HG02623 (cell line): ENCODE data around the gene ELOVL5.

Experiments
- ATAC-seq: cut with Tn5 transposase; IDR thresholded peaks from one replicate; pipeline ENCODE4 v1.9.1; 2021; ENCODE audit warnings: moderate library complexity; ENCODE audit not compliant: unreplicated experiment

Gene ELOVL5

GRCh38 chr6:53280207-53280606 lies 68.5 kb downstream of the ELOVL5 start:
- ATAC-seq: no peak

GRCh38 chr6:53279293-53279692 lies 69.5 kb downstream of the ELOVL5 start:
- ATAC-seq: no peak

GRCh38 chr6:53273370-53273769 lies 75.4 kb downstream of the ELOVL5 start:
- no peak for ATAC-seq

- ATAC-seq: no peak
These were observed 78.9 kb downstream of the ELOVL5 start for GRCh38 chr6:53269827-53270226.

GRCh38 chr6:53268858-53269608 lies 79.7 kb downstream of the ELOVL5 start:
- ATAC-seq: no peak

GRCh38 chr6:53266553-53267090 lies 82.1 kb downstream of the ELOVL5 start:
- no peak for ATAC-seq

GRCh38 chr6:53264915-53265607 lies 83.7 kb downstream of the ELOVL5 start:
- no peak for ATAC-seq

GRCh38 chr6:53264337-53264736 lies 84.4 kb downstream of the ELOVL5 start:
- ATAC-seq: no peak

GRCh38 chr6:53263917-53264316 lies 84.8 kb downstream of the ELOVL5 start:
- no peak for ATAC-seq

GRCh38 chr6:53259860-53260580 lies 88.7 kb downstream of the ELOVL5 start:
- ATAC-seq: no peak

- no peak for ATAC-seq
These were observed 90.0 kb downstream of the ELOVL5 start for GRCh38 chr6:53258774-53259155.

GRCh38 chr6:53258076-53258773 lies 90.5 kb downstream of the ELOVL5 start:
- ATAC-seq: no peak

GRCh38 chr6:53257533-53257932 lies 91.2 kb downstream of the ELOVL5 start:
- no peak for ATAC-seq

GRCh38 chr6:53257001-53257400 lies 91.7 kb downstream of the ELOVL5 start:
- ATAC-seq: no peak

- no peak for ATAC-seq
These were observed 96.5 kb downstream of the ELOVL5 start for GRCh38 chr6:53252177-53252692.

- no peak for ATAC-seq
These were observed 97.6 kb downstream of the ELOVL5 start for GRCh38 chr6:53251033-53251672.

- no peak for ATAC-seq
These were observed 98.3 kb downstream of the ELOVL5 start for GRCh38 chr6:53250176-53251032.

- ATAC-seq: no peak
These were observed 101.8 kb downstream of the ELOVL5 start for GRCh38 chr6:53246924-53247323.

GRCh38 chr6:53244958-53245357 lies 103.8 kb downstream of the ELOVL5 start:
- peak; percentile 84 for ATAC-seq
